ENCODE results near the gene HMX1. TPM values are rescaled to one million over a fixed set of nuclear protein-coding genes. Genes with fewer than 3 reads are reported as not detected.

Gene HMX1
- total and polyA plus RNA-seq, 5 experiments from 2014 or later: not detected

DNA sequence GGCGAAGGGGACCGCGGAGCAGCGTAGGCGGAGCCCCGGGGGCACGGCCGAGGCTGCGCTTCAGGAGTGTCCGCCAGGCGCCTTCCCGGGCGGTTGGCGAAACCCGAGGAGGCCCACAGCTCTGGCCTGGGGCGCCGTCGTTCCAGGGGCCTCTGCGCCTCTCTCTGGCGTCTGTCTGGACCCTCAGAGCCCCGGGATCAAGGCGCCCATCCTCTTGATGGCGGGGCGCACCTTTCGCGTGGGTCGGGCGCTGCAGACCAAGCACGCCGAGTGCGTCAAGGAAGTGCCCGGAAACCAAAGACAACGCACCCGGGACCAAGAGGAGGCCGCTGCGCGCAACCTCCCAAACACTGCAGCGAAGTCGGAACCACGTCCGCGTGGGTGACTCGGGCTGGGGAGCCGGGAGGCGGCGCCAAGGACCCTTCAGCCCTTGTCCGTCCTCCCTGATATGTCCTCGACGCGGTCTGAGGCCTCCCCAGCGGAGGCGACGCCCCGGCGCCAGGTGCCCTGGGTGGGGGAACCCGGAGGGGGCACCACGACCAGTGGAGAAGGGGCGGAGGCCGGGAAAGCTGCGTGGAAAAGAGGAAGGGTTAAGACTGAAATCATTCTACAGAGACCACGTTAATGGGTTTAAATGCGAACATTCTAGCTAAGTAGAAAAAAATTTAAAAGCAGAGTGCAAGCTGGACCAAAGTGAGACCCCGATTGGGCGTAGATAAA lies 9.9 kb downstream of the HMX1 start:
- POLR2A ChIA-PET: no interaction called here
- H3K27me3 Mint-ChIP-seq: peaks cover 21 to 74% (median 45%) of the 10 kb centered on the region in 5 donors
- ATAC-seq (no peak), DNase-seq (no peak)
- no peak overlapping the region for H3K4me3 Mint-ChIP-seq
- no peak overlapping the region for H3K27ac Mint-ChIP-seq
- peaks cover 0 to 4% (median 0%) of the 10 kb centered on the region in 3 donors for H3K36me3 Mint-ChIP-seq
- H3K9me3 Mint-ChIP-seq: peaks cover 0 to 2% (median 0%) of the 10 kb centered on the region in 9 donors
- peaks cover 2 to 12% (median 4%) of the 10 kb centered on the region in 4 donors for H3K4me1 Mint-ChIP-seq

DNA sequence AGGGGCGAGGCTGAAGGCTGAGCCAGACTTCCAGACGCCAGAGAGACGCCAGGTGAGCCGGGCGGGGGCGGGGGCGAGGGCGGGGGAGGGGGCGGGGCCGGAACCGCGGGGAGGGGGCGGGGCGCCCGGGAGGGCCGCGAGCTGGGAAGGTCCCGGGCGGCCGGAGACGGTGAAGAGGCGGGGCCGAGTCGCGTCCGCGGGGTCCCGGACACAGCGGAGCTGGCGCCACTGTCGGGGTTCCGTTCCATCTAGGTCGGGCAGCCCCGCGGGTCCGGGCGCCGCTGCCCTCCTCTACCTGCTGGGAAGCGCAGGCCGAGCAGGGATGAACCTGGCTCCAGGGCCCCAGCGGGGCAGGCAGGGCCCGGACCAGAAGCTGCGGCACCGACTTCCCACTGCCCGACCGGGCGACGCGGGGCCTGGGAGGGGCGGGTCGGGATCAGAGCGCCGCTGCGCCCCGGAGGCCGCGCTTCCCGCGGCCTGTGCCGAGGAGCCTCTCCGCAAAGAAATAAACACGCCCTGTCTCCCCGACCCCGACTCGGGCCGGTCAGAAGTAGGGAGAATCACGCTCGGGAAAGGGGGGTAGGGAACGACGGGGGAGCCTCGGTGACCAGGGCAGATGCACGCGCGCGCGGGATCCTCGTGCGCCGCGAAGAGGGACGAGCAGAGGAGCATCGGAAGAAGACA lies 10.6 kb downstream of the HMX1 start:
- DNase-seq (no peak), ATAC-seq (no peak)
- no peaks in the 10 kb centered on the region for H3K9me3 Mint-ChIP-seq
- H3K4me3 Mint-ChIP-seq: no peak overlapping the region
- peaks cover 0 to 4% (median 0%) of the 10 kb centered on the region in 3 donors for H3K36me3 Mint-ChIP-seq
- peaks cover 23 to 74% (median 45%) of the 10 kb centered on the region in 5 donors for H3K27me3 Mint-ChIP-seq
- H3K4me1 Mint-ChIP-seq: peaks cover 2 to 12% (median 8%) of the 10 kb centered on the region in 4 donors
- H3K27ac Mint-ChIP-seq: peak overlapping the region in 1 of 10 donors; percentile 18
- POLR2A ChIA-PET: no interaction called here

DNA sequence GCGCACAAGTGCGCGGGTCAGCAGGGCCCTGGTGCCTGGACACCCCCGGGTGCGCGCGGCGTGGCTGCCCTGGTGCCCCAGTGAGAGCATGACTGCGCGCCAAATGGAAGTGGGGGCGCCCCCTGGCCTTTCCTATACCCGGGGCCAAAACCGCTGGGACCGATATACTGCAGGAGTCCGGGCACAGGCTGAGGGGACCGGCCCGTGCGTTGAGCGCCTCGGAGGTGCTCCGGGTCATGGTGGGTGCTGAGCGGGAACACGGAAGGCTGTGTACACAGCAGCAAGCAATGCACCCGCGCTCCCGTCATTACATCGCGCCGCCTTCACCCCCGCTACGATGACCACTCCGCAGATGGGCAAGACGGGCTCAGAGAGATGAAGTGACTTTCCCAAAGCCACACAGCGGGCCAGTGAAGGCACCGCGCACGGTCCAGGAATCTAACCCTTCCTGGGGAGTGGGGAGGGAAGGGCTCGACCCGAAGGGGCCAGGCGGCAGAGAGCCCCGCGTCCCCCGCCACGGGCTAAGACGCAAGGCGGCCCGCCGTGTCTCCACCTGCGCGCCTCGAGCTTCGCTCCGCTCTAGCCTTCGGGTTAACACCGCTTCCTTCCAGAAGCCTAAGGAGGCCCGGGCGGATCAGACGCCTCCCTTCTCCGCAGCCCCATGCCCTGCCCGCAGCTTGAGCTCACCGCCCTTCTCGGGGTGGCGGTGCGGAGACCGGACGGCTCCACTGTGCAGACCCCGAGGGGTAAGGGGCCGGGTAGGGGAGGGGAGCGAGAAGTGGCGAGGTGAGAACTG lies 11.3 kb downstream of the HMX1 start:
- peaks cover 27 to 75% (median 50%) of the 10 kb centered on the region in 5 donors for H3K27me3 Mint-ChIP-seq
- H3K9me3 Mint-ChIP-seq: no peaks in the 10 kb centered on the region
- H3K27ac Mint-ChIP-seq: no peak overlapping the region
- peaks cover 2 to 13% (median 11%) of the 10 kb centered on the region in 4 donors for H3K4me1 Mint-ChIP-seq
- POLR2A ChIA-PET: no interaction called here
- no peak overlapping the region for H3K4me3 Mint-ChIP-seq
- no peak for DNase-seq
- H3K36me3 Mint-ChIP-seq: peaks cover 0 to 4% (median 0%) of the 10 kb centered on the region in 3 donors
- no peak for ATAC-seq

- no peak for DNase-seq
- ATAC-seq: no peak
- H3K4me3 Mint-ChIP-seq: no peak overlapping the region
- POLR2A ChIA-PET: no interaction called here
- peaks cover 29 to 77% (median 53%) of the 10 kb centered on the region in 5 donors for H3K27me3 Mint-ChIP-seq
- H3K4me1 Mint-ChIP-seq: peaks cover 4 to 13% (median 11%) of the 10 kb centered on the region in 4 donors
- no peak overlapping the region for H3K27ac Mint-ChIP-seq
- peaks cover 0 to 2% (median 0%) of the 10 kb centered on the region in 9 donors for H3K9me3 Mint-ChIP-seq
- H3K36me3 Mint-ChIP-seq: peaks cover 0 to 2% (median 0%) of the 10 kb centered on the region in 3 donors
These were observed 12.0 kb downstream of the HMX1 start for GRCh38 chr4:8859550-8860095.

GRCh38 chr4:8858701-8859210 lies 12.9 kb downstream of the HMX1 start:
- peaks cover 4 to 13% (median 11%) of the 10 kb centered on the region in 4 donors for H3K4me1 Mint-ChIP-seq
- H3K27ac Mint-ChIP-seq: no peak overlapping the region
- peak overlapping the region in 1 of 10 donors; percentile 33 for H3K4me3 Mint-ChIP-seq
- ATAC-seq: no peak
- POLR2A ChIA-PET: no interaction called here
- no peak for DNase-seq
- peaks cover 26 to 73% (median 50%) of the 10 kb centered on the region in 5 donors for H3K27me3 Mint-ChIP-seq
- H3K9me3 Mint-ChIP-seq: peaks cover 0 to 6% (median 0%) of the 10 kb centered on the region in 9 donors
- peaks cover 0 to 2% (median 0%) of the 10 kb centered on the region in 3 donors for H3K36me3 Mint-ChIP-seq

- peaks cover 0 to 8% (median 0%) of the 10 kb centered on the region in 9 donors for H3K9me3 Mint-ChIP-seq
- H3K4me1 Mint-ChIP-seq: peaks cover 4 to 13% (median 11%) of the 10 kb centered on the region in 4 donors
- POLR2A ChIA-PET: no interaction called here
- no peak for ATAC-seq
- DNase-seq: no peak
- peak overlapping the region in 3 of 10 donors; percentile 41 to 57 (median 48) for H3K4me3 Mint-ChIP-seq
- H3K36me3 Mint-ChIP-seq: peaks cover 0 to 2% (median 0%) of the 10 kb centered on the region in 3 donors
- H3K27ac Mint-ChIP-seq: no peak overlapping the region
- peaks cover 29 to 71% (median 50%) of the 10 kb centered on the region in 5 donors for H3K27me3 Mint-ChIP-seq
These were observed 13.6 kb downstream of the HMX1 start for GRCh38 chr4:8857766-8858700.

DNA sequence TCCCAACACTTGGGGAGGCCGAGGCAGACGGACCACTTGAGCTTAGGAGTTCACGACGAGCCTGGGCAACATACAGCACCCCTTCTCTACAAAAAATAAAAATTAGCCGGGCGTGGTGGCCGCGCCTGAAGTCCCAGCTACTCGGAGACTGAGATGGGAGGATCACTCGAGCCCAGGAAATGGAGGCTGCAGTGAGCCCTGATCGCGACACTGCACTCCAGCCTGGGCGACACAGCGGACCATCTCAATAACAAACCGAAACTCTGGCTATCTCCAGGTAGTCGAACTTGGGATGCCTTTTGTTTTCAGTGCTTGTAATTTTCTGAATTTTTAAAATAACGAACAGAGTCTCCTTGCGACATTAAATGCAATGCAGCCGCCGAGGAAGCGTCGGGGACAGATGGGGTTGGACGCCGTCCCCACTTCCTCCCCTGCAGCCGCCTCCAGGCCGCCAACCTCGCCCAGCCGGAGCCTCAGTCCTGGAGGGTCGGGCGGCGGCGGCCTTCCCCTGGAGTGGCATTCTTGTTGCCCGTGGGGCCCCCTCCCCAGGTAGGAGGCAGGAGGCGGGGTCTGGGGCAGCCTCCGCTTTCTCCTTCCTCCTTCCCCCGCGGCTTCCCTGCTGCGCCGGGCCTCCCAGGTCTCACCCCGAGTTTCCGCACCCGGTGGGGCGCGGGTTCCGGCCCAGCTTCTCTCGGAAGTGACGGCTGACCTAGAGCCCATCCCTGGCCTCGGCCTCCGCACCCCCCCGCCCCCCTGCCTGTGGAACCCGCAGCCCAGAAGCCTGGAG lies 14.6 kb downstream of the HMX1 start:
- H3K36me3 Mint-ChIP-seq: peaks cover 0 to 2% (median 0%) of the 10 kb centered on the region in 3 donors
- no peak overlapping the region for H3K27ac Mint-ChIP-seq
- POLR2A ChIA-PET: no interaction called here
- ATAC-seq: no peak
- no peak for DNase-seq
- H3K27me3 Mint-ChIP-seq: peaks cover 29 to 64% (median 45%) of the 10 kb centered on the region in 5 donors
- peak overlapping the region in 3 of 10 donors; percentile 14 to 57 (median 31) for H3K4me3 Mint-ChIP-seq
- peaks cover 4 to 13% (median 11%) of the 10 kb centered on the region in 4 donors for H3K4me1 Mint-ChIP-seq
- peaks cover 0 to 12% (median 0%) of the 10 kb centered on the region in 9 donors for H3K9me3 Mint-ChIP-seq

DNA sequence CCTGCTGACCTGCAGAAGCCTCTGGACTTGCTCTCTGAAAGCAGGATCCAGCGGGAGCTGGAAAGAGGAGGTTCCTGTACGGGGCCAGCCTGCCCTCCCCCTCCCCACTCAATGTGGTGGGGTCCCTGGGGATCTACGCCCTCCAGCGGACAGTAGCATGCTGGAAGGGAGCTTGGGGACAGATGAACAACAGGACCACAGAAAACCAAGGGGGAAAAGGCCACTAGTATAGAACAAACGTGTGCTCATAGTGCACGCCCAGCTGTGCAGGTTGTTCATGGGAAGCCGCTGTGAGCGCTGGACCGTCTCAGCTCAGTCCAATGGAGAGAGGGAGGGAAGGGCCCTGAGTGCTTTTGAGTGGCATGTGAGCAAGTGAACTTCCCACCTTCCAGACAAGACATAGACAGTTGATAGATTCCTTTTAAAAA lies 15.8 kb downstream of the HMX1 start:
- ATAC-seq (no peak), DNase-seq (no peak)
- Mint-ChIP-seq H3K36me3 (peaks cover 0 to 2% (median 0%) of the 10 kb centered on the region in 3 donors), H3K9me3 (peaks cover 0 to 12% (median 0%) of the 10 kb centered on the region in 9 donors), H3K27me3 (peaks cover 29 to 61% (median 42%) of the 10 kb centered on the region in 5 donors), H3K27ac (no peak overlapping the region), H3K4me1 (peaks cover 4 to 13% (median 11%) of the 10 kb centered on the region in 4 donors), H3K4me3 (peak overlapping the region in 6 of 10 donors; percentile 0 to 53 (median 13))
- POLR2A ChIA-PET: no interaction called here

- Mint-ChIP-seq H3K4me1 (peaks cover 4 to 13% (median 11%) of the 10 kb centered on the region in 4 donors), H3K27me3 (peaks cover 29 to 55% (median 44%) of the 10 kb centered on the region in 5 donors), H3K36me3 (peaks cover 0 to 2% (median 0%) of the 10 kb centered on the region in 3 donors), H3K4me3 (no peak overlapping the region), H3K27ac (no peak overlapping the region), H3K9me3 (peaks cover 0 to 12% (median 0%) of the 10 kb centered on the region in 9 donors)
- ATAC-seq: no peak
- no peak for DNase-seq
- POLR2A ChIA-PET: no interaction called here
These were observed 16.7 kb downstream of the HMX1 start for GRCh38 chr4:8854931-8855330.

- no peak for ATAC-seq
- peaks cover 0 to 2% (median 0%) of the 10 kb centered on the region in 3 donors for H3K36me3 Mint-ChIP-seq
- DNase-seq: no peak
- H3K4me1 Mint-ChIP-seq: peaks cover 2 to 12% (median 11%) of the 10 kb centered on the region in 4 donors
- no peak overlapping the region for H3K27ac Mint-ChIP-seq
- H3K9me3 Mint-ChIP-seq: peaks cover 0 to 12% (median 0%) of the 10 kb centered on the region in 9 donors
- POLR2A ChIA-PET: no interaction called here
- peaks cover 24 to 49% (median 39%) of the 10 kb centered on the region in 5 donors for H3K27me3 Mint-ChIP-seq
- H3K4me3 Mint-ChIP-seq: no peak overlapping the region
These were observed 17.6 kb downstream of the HMX1 start for GRCh38 chr4:8854016-8854415.

All from naive thymus-derived CD8-positive, alpha-beta T cell (primary cell).